DND-41 (cell line): ENCODE measurements around the gene CEP192.
"Not testable (repeated sequence)": the region's sequence is repeated elsewhere in the genome, so short reads cannot be mapped to it uniquely, and the experiment has no call there.

ENCODE experiments used
- EZH2 ChIP-seq: IDR thresholded peaks from 3 replicates; pipeline ENCODE4 v1.6.1; 2012; ENCODE audit warnings: borderline replicate concordance, low read depth, mild to moderate bottlenecking, moderate library complexity, low read length, inconsistent platforms; ENCODE audit not compliant: severe bottlenecking
- TF ChIP-seq, protein P1 (sequence below): IDR thresholded peaks from 2 replicates; pipeline ENCODE4 v1.5.1; 2012; ENCODE audit warnings: borderline replicate concordance, low read length, moderate library complexity, mild to moderate bottlenecking; ENCODE audit not compliant: poor library complexity, severe bottlenecking; ENCODE audit errors: extremely low read depth

DNA sequence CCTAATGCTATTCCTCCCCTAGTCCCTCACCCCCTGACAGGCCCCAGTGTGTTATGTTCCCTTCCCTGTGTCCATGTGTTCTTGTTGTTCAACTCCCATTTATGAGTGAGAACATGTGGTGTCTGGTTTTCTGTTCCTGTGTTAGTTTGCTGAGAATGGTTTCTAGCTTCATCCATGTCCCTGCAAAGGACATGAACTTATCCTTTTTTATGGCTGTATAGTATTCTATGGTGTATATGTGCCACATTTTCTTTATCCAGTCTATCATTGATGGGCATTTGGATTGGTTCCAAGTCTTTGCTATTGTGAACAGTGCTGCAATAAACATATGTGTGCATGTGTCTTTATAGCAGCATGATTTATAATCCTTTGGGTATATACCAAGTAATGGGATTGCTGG lies 86.9 kb downstream of the CEP192 start:
- TF ChIP-seq, protein P1, sequence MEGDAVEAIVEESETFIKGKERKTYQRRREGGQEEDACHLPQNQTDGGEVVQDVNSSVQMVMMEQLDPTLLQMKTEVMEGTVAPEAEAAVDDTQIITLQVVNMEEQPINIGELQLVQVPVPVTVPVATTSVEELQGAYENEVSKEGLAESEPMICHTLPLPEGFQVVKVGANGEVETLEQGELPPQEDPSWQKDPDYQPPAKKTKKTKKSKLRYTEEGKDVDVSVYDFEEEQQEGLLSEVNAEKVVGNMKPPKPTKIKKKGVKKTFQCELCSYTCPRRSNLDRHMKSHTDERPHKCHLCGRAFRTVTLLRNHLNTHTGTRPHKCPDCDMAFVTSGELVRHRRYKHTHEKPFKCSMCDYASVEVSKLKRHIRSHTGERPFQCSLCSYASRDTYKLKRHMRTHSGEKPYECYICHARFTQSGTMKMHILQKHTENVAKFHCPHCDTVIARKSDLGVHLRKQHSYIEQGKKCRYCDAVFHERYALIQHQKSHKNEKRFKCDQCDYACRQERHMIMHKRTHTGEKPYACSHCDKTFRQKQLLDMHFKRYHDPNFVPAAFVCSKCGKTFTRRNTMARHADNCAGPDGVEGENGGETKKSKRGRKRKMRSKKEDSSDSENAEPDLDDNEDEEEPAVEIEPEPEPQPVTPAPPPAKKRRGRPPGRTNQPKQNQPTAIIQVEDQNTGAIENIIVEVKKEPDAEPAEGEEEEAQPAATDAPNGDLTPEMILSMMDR = not testable (repeated sequence)
- not testable (repeated sequence) for TF ChIP-seq EZH2
